DMS114 treated with DMSO at 0.1 percent for 48 hours (cell line): ENCODE data around the gene ADARB1.

Experiments used
- DNase-seq: peaks from one replicate; lab custom pipeline; 2025; ENCODE audit not compliant: unreplicated experiment; lab: John Stamatoyannopoulos, UW

Gene ADARB1

DNA sequence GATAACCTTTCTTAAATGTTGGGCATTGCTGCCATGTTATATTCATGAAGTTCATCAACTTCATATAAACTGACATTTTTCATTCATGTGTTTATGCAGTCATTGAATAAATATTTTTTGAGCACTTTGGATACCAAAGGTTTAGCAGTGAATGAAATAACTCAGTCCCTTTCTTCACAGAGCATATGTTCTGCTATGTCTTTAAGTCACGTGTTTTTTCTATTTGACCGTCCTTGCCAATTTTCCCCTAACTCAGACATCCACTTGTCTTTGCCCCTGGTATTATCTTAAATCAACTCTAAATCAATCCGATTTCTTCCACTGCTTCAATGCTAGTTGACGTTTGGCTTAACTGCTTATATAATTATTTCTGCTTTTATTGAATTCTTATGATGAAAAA lies 16.6 kb downstream of the ADARB1 start:
- DNase-seq: no peak

DNA sequence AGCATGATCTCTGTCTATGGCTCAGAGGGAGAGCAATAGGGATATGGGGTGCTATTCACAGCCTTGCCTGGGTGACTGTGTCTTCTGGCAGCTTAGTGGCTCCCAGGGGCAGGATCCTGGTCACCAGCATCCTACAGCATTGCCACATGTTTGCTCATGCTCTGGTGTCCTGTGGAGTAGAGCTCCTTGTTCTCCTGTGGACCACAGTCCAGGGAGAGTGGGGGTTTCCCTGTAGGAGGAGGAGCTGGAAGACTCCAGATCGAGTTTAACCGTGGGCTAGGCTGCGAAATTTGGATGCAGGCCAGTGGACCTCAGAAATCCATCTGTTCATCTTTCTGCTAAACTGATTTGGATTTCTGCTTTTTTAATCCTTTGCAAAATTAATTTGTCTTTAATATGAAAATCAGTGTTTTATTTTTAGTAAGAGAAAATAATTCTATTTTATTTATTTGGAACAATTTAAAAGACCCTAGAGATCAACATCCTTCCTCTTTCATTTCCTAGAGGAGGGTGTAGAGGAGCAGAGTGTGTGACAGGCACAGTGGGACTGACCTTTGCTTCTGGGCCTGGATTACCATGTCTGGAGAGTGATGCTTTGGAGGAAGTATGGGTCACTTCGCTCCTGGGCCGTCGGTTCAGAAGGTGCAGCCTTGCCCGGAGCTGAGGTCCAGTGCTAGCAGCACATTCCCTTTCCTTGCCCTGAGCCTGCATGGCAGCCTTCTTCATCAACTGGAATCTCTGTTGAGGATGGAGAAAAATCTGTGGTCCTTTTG lies 17.4 kb downstream of the ADARB1 start:
- no peak for DNase-seq

DNA sequence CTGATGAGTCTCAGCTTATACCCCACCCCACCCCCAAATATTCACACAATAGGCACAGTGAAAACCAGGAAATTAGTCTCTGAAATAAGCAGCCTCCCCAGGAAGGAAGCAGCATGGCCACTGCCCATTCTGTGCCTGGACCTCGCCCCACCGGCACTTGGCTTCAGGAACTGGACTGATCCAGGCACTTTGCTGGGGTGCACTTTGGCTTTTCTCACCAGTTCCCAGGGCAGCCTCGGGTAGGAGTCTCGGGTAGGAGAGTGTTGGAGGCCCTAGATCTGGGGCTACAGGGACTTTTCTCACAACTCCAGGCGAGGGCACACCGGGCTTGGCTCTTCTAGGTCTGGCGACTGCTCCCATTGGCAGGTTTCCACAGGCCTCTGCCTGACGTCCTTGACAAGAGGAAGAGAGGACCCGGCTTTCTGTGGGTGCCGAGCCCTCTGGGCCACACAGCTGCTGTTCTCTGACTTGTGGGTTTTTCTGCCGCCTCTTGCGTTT lies 18.7 kb downstream of the ADARB1 start:
- DNase-seq: no peak

DNA sequence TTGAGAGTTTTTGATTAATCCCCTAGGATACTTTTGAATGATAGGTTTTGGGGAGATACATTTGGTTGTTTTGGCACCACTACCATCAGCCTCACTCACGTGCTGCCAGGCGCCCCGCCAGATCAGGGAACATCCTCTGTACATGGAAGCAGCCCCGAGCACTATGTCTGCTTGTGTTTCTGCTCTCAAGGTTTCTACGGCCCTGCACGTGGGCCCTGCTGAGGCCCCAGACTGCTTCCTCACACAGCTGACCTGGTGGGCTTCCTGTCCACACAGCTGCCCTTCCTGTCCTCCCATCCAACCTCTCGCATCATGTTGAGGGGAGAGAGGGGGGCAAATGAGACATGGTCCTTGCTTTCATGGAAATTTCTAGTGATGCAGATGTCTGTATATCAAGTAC lies 20.0 kb downstream of the ADARB1 start:
- no peak for DNase-seq

GRCh38 chr21:45095505-45095904 lies 21.1 kb downstream of the ADARB1 start:
- DNase-seq: no peak

DNA sequence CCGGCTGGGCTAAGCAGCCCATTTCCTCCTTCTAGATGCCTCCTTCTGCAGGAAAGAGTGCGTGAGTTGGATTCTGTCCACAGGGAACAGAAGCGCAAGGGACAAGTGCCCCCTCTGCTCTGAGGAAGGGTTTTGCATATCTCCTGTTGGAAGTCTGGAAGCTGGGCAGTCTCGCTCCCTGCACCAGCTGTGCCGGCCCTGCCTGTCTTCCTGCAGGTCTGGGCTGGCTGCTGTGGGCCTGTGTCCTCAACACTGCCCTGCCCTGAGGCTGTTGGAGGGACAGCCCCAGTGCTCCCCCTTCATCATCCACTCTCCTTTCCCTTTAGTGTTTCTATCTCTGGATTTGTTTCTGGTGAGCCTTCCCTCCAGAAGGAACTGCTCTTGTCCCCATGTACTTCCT lies 21.8 kb downstream of the ADARB1 start:
- no peak for DNase-seq

DNA sequence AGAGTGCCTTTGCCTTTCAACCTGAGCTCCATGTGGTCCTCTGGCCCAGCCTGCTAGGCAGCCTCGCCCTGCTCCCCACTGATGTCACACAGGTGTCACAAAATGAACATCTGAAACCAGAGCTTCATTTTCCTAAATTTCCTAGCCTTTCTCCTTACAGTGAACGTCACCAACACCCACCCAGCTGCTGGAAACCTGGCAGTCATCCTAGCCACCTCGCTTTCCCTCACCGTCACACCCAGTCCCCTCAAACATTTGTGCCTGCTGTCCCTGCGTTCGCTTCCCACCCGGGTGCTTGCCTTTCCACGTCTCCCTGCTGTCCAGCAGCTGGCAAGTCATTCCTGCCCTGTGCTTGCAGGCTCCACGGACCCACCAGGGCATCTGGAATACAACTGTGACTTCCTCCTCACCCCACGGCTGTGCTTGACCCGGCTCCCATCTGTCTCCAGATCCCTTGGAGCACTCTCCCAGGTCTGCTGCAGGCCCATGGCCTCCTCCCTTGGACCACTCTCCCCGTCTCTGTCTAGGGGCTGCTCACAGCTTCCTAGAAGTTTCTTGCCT lies 23.5 kb downstream of the ADARB1 start:
- no peak for DNase-seq

- no peak for DNase-seq
Measured at GRCh38 chr21:45098867-45099266, 24.5 kb downstream of the ADARB1 start.

DNA sequence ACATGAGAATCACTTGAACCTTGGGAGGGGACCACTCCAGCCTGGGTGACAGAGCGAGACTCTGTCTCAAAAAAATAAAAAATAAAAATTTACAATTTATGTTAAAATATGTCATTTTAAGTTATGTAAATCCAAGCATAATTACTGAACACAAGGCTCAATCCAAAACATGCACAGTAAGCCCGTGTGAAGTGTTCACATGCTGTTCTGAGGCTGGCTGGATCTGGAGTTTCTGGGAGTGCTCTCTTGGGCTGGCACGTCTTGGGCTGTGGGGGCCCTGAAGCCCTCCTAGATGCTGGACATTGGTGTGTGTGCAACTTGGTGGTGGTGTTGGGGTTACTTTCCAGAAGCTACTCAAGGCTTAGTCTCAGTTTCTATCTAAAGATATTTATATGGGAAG lies 25.2 kb downstream of the ADARB1 start:
- DNase-seq: no peak

DNA sequence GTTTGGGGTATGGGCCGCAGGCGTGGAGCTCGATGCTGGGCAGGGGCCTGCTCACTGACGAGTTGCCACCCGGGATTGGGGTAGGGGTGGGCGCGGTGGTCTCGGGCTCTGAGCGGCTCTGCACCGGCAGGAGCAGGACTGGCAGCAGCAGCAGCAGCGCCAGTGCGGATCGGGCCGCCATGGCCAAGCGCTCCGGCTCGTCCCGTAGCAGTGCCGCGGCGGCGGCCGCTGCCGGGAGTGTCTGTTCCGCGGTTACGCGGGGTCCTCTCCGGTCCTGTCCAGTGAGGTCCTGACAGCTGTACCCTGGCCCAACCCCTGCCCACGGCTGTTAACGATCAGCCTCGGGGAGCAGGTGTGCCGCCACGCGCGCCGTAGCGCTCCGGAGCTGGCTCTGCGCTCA lies 26.5 kb downstream of the ADARB1 start:
- DNase-seq: no peak

GRCh38 chr21:45102391-45102932 lies 28.1 kb downstream of the ADARB1 start:
- peak; percentile 2 for DNase-seq

DNA sequence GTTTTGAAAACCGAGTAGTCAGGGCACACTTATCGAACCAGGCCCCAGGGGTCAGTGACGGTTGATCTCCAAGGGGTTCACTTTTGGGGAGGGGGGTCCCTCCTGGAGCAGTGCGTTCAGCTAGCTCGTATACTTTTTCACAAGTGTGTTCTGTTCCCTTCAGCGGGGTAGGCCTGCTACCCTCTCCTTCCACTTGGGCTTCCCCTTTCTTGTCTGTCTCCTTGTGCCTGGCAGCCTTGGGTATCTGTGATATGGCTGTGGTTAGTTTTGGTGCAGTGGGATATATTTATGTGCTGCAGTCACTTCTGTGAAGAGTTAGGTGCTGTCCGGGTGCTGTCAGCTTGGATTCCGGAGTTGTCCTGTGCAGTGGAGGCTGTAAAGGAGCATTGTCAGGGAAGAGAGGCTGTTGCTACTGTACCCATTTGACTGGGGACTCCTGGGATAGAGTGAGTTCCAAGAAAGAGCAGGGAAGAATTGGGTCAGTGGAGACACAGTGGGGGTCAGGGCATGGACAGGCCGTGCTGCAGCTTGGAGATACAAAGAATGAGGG lies 29.7 kb downstream of the ADARB1 start:
- no peak for DNase-seq

DNA sequence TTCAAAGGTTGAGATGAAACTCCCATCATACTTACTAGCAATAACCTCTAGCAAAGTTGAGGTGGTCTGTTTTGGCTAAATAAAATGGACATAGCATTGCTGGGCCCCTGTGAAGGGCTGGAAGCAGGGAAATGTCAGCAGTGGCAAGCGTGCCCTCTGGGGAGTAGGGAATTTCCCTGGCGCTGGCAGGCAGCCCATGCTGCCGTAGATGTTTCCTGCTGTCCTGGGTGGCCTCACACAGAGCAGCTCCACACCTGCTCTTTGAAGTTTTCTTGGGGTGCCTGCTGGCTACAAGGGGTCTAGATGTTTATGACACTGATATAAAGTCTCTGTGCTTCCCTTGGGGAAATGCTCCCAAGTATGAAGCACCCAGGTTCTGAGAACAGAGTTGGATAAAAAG lies 30.2 kb downstream of the ADARB1 start:
- no peak for DNase-seq

DNA sequence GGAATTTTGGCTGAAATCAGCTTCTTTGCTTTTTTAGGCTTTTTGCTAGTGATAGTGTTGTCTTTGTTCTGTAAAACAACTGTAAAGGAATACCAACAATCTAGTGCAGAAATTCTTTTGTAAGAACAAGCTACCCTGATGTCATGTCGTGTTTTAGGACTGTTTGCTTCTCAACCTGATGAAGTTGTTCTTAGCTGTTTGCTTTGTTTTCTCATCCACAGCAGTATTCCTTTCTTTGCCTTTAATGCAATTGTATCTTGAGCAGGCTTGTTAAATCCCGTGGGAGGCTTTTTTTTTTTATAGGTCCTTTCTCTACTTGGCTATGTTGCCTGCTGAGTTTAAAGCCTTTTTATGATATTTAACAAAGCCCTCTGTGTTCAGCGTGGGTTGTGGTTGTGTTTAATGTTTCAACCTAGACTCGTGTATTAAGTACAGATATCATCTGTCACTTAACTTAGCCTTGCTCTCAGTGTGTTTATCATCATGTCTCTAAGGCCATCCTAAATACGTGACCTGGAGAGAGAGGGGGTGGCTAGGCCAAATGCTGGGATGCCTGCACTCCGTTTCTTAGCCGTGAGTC lies 31.6 kb downstream of the ADARB1 start:
- no peak for DNase-seq

GRCh38 chr21:45108034-45108790 lies 33.8 kb downstream of the ADARB1 start:
- DNase-seq: no peak

- no peak for DNase-seq
Measured at GRCh38 chr21:45108808-45109781, 34.7 kb downstream of the ADARB1 start.

DNA sequence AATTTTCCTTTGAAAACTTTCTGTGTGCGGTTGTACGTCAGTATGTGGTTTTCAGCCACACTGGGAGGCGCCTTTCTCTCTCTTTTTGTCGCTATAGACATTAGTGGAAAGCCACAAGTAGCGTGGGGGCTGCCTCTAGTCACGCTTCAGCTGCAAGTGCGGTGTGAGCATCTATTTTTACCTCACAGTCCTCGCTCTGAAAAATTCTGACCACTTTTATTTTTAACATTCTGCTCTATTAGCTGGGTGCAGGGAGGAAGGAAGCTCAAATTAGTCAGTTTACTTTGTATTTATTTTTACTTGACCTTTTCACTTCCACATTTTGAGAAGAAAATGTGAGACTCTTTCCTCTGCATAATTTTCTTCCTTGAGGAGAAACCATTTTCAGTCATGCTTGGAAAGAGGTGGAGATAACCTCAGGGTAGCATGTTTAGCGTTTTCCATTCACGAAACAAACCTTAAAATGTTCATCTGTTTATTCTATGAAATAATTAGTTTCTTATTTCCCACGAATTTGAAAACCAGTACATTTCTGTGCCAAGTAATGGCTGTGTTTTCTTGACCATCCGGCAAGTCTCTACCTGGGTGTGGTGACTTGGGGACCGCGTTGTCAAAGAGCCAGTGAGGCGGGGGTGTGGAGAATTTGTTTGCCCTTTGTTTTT lies 35.6 kb downstream of the ADARB1 start:
- DNase-seq: no peak

GRCh38 chr21:45110873-45111624 lies 36.7 kb downstream of the ADARB1 start:
- no peak for DNase-seq

- no peak for DNase-seq
Measured at GRCh38 chr21:45111703-45112102, 37.3 kb downstream of the ADARB1 start.
